Posterior vena cava (tissue), 2 donors: ENCODE results near the gene MAP2K4. TPM values are rescaled to one million over a fixed set of nuclear protein-coding genes. Genes with fewer than 3 reads are reported as not detected.
"Not testable (repeated sequence)": the region's sequence is repeated elsewhere in the genome, so short reads cannot be mapped to it uniquely, and the experiment has no call there.

Source experiments
- DNase-seq: peaks from one replicate; pipeline ENCODE4 v3.0.0-alpha.2; 2020; ENCODE audit warnings: low spot score
- intact Hi-C, 2 donors: fragments of 100-400 bp; cut with DNase I; formaldehyde crosslinking; loops; one replicate each; pipeline versions ENCODE4 v1.14.1 to v1.14.2; 2022 to 2023
- long read RNA-seq, 2 donors: library from polyadenylated mRNA; unstranded; transcript quantifications; one replicate each; pipeline ENCODE4 v2.0.0, GENCODE V29; 2020 to 2021
- total RNA-seq, 2 donors: library from RNA; stranded (reverse); fragmentation: NEBNext Ultra II Directional; extraction: Animal tissue kit (Norgen Biotek cat#: 25700); gene quantifications; one replicate each; pipeline ENCODE4 v1.2.1, GENCODE V29; 2021
- donor health status: DM: yes; HTN: yes; CAD: no.
- donor health status: DM: yes; HTN: yes; CAD: no.

MAP2K4 gene
- total RNA-seq, result 10 to 100 TPM; 34.4 to 43.7 TPM
- long read RNA-seq, donor 1, partial matches to known transcripts, result 0 of 6 reads
- long read RNA-seq, donor 1, other reads (novel, unspliced or antisense), result 2 of 6 reads
- long read RNA-seq, donor 2, partial matches to known transcripts, result 0 of 3 reads
- long read RNA-seq, donor 2, other reads (novel, unspliced or antisense), result 3 of 3 reads

GRCh38 chr17:12020642-12021622 is at the start of gene MAP2K4:
Gene MAP2K4, plus strand, starts transcription at chr17:12020877. Its CDS starts 10 bp downstream, at chr17:12020887.
- intact Hi-C loops, result no loop called here

GRCh38 chr17:11972741-11973140 is 47.9 kb upstream of the MAP2K4 start:
- intact Hi-C loops, DNase-seq: not testable (repeated sequence)

More at GRCh38 chr17:12020642-12021622, at the start of gene MAP2K4:
- DNase-seq, result peak; percentile 98

GRCh38 chr17:11979795-11980194 is 40.9 kb upstream of the MAP2K4 start:
- intact Hi-C loops, result loop anchor here in 1 of 2 donors (2.0 to 5.0 kb wide), 2 partner anchors 37 to 1042 kb away; no protein-coding TSS in a partner anchor
- DNase-seq, result no peak

GRCh38 chr17:11980813-11981212 is 39.9 kb upstream of the MAP2K4 start:
- DNase-seq, result no peak
- intact Hi-C loops, result loop anchor here in 1 of 2 donors (2.0 to 5.0 kb wide), 2 partner anchors 38 to 1044 kb away; no protein-coding TSS in a partner anchor

GRCh38 chr17:11981862-11982261 is 38.8 kb upstream of the MAP2K4 start:
- intact Hi-C loops, result loop anchor here in 1 of 2 donors (2.0 to 5.0 kb wide), 2 partner anchors 39 to 1045 kb away; no protein-coding TSS in a partner anchor
- DNase-seq, result no peak

- intact Hi-C loops, result no loop called here
- no peak for DNase-seq
Measured at GRCh38 chr17:11986179-11986941, 34.3 kb upstream of the MAP2K4 start.

- intact Hi-C loops, result no loop called here
- DNase-seq, result no peak
Measured at GRCh38 chr17:11986942-11987329, 33.7 kb upstream of the MAP2K4 start.

- intact Hi-C loops, result no loop called here
- DNase-seq, result no peak
Measured at GRCh38 chr17:11990363-11990983, 30.2 kb upstream of the MAP2K4 start.

- DNase-seq, result no peak
- intact Hi-C loops, result no loop called here
Measured at GRCh38 chr17:11991461-11991860, 29.2 kb upstream of the MAP2K4 start.

- intact Hi-C loops, result no loop called here
- DNase-seq, result no peak
Measured at GRCh38 chr17:11996722-11997146, 23.9 kb upstream of the MAP2K4 start.

- intact Hi-C loops, result no loop called here
Measured at GRCh38 chr17:11997147-11997971, 23.3 kb upstream of the MAP2K4 start, which contains the start of gene ZNF18. Gene ZNF18, minus strand, starts transcription at chr17:11997475. Its CDS starts 4,646 bp downstream, at chr17:11992829.

GRCh38 chr17:11997972-11998233 is 22.8 kb upstream of the MAP2K4 start:
- DNase-seq, result no peak
- intact Hi-C loops, result no loop called here

More at GRCh38 chr17:11997147-11997971, 23.3 kb upstream of the MAP2K4 start, which contains the start of gene ZNF18:
- DNase-seq, result peak; percentile 99

GRCh38 chr17:11999696-12000095 is 21.0 kb upstream of the MAP2K4 start:
- intact Hi-C loops, result no loop called here
- DNase-seq, result no peak

GRCh38 chr17:12007466-12007865 is 13.2 kb upstream of the MAP2K4 start:
- intact Hi-C loops, result no loop called here
- no peak for DNase-seq

- intact Hi-C loops, result no loop called here
- no peak for DNase-seq
Measured at GRCh38 chr17:12021623-12022140, 1.0 kb downstream of the MAP2K4 start.

GRCh38 chr17:12022310-12022709 is 1.6 kb downstream of the MAP2K4 start:
- intact Hi-C loops, result no loop called here

GRCh38 chr17:12024327-12024726 is 3.6 kb downstream of the MAP2K4 start:
- intact Hi-C loops, result no loop called here
- no peak for DNase-seq

More at GRCh38 chr17:12022310-12022709, 1.6 kb downstream of the MAP2K4 start:
- no peak for DNase-seq

GRCh38 chr17:12027658-12028057 is 7.0 kb downstream of the MAP2K4 start:
- intact Hi-C loops, result no loop called here
- no peak for DNase-seq
